ENCODE measurements around the gene PPP2R3A.
"Not testable (repeated sequence)": the region's sequence is repeated elsewhere in the genome, so short reads cannot be mapped to it uniquely, and the experiment has no call there.

PPP2R3A gene, protein sequence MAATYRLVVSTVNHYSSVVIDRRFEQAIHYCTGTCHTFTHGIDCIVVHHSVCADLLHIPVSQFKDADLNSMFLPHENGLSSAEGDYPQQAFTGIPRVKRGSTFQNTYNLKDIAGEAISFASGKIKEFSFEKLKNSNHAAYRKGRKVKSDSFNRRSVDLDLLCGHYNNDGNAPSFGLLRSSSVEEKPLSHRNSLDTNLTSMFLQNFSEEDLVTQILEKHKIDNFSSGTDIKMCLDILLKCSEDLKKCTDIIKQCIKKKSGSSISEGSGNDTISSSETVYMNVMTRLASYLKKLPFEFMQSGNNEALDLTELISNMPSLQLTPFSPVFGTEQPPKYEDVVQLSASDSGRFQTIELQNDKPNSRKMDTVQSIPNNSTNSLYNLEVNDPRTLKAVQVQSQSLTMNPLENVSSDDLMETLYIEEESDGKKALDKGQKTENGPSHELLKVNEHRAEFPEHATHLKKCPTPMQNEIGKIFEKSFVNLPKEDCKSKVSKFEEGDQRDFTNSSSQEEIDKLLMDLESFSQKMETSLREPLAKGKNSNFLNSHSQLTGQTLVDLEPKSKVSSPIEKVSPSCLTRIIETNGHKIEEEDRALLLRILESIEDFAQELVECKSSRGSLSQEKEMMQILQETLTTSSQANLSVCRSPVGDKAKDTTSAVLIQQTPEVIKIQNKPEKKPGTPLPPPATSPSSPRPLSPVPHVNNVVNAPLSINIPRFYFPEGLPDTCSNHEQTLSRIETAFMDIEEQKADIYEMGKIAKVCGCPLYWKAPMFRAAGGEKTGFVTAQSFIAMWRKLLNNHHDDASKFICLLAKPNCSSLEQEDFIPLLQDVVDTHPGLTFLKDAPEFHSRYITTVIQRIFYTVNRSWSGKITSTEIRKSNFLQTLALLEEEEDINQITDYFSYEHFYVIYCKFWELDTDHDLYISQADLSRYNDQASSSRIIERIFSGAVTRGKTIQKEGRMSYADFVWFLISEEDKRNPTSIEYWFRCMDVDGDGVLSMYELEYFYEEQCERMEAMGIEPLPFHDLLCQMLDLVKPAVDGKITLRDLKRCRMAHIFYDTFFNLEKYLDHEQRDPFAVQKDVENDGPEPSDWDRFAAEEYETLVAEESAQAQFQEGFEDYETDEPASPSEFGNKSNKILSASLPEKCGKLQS (N-terminal part only)

GRCh38 chr3:135965506-135966270 is at the start of gene PPP2R3A:
Gene PPP2R3A (plus strand): TSS chr3:135965728. CDS start chr3:136001499, 35,771 bp downstream.
- DNase-seq (ENCODE audit: low spot score): peak; percentile 70

DNA sequence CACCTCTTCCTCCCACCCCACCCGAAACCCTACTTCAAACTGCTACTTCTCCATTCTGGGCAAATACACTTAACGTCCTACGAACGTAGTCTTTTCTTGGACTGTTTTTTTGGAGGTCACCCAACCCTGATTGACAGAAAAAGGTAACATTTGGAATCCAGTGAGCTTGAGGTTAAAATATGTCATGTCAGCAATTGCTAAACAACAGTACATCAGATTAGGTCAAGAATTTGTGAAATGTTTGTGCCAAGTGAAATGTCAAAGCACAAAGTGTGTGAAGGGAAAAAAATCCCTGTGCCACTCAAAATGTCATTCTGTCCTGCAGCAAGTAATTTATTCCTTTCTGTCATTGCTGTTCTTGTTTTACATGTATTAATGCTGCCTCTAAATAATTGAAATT is 49.2 kb upstream of the PPP2R3A start:
- no peak for DNase-seq (ENCODE audit: low spot score)

- no peak for DNase-seq (ENCODE audit: low spot score)
These were observed 48.5 kb upstream of the PPP2R3A start for GRCh38 chr3:135917076-135917475.

DNA sequence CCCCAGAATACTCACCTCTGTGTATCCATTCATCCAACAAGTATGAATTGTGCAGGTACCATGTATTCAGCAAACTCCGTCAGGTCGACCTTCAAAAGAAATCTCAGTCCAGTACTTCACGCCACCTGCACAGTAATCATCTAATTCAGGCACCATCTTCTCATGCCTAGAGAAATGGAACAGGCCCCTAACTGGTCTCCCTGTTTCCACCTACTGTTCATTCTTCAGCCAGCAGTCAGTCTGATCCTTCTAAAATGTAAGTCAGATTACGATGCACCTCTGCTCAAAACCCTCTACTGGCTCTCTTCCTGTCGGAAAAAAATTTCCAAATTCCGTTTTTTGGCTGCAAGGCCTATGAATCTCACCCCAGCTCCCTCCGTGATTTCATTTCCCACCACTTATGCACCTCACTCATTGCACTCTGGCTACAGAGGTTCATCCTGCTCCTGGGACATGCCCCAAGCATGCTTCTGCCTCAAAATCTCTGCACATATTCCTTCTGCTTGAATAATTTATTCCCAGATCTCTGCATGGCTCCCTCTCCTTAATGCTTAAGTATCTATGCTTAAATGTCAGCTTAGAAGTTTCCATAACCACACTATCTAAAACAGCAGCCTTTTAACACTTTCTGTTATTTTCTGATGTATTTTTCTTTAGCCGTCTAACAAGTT is 47.5 kb upstream of the PPP2R3A start:
- no peak for DNase-seq (ENCODE audit: low spot score)

GRCh38 chr3:135918600-135918999 is 46.9 kb upstream of the PPP2R3A start:
- peak; percentile 63 for DNase-seq (ENCODE audit: low spot score)

- DNase-seq (ENCODE audit: low spot score): no peak
These were observed 45.3 kb upstream of the PPP2R3A start for GRCh38 chr3:135920275-135920674.

- no peak for DNase-seq (ENCODE audit: low spot score)
These were observed 42.7 kb upstream of the PPP2R3A start for GRCh38 chr3:135922903-135923250.

DNA sequence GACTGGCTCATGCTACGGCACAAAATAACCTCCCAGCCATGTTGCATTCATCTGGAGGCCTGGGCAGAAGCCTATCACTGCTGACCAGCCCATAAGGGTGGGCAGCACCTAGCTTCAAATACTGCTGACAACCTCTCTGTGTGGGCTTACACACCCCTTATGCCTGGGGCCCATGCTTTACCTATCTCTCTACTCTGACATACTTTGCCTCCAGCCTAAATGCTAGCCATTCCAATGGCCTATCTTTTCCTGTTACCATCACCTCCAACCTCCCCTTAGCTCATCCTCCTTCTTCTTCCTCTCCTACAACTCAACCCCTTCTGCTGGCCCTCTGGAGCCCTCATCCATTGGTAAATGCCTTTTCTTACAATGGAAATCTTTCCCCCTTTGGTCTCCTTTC is 41.0 kb upstream of the PPP2R3A start:
- DNase-seq (ENCODE audit: low spot score): no peak

DNA sequence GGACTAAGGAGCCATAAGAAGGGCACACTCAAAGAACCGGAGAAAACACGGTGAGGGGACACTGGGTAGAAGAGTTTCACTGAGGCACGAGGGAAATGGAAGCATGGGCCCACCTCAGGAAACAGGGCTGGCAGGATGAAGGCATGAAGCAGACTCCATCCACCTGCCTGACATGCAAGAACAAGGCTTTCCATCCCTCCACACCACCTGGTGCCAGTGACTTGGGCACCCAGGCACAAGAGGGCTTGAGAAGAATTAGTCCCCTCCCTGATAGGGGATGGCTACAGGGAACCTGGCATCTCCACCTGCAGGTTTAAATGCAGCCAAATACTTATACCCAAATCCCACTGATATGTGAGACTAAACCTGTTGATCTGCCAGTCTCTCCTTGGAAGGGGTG is 38.9 kb upstream of the PPP2R3A start:
- no peak for DNase-seq (ENCODE audit: low spot score)

- no peak for DNase-seq (ENCODE audit: low spot score)
These were observed 38.4 kb upstream of the PPP2R3A start for GRCh38 chr3:135927155-135927554.

DNA sequence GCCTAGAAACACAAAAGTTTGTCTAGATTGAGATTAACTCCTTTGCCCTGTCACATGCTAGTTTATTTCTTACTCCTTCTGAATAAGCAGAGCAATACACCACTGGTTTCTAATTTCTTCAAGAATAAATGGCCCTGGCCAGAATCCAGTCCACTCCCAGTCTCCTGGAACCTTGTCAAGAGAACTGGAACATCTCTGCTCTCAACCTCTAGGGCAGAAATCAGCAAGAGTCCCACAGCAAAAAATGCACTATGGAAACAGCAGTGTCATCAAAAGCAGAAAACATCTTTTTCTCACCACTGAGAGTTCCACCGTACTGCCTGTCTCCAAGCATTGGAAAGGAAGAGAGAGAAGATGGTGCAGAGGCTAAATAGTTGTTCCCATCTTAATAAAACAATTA is 35.9 kb upstream of the PPP2R3A start:
- DNase-seq (ENCODE audit: low spot score): peak; percentile 40

DNA sequence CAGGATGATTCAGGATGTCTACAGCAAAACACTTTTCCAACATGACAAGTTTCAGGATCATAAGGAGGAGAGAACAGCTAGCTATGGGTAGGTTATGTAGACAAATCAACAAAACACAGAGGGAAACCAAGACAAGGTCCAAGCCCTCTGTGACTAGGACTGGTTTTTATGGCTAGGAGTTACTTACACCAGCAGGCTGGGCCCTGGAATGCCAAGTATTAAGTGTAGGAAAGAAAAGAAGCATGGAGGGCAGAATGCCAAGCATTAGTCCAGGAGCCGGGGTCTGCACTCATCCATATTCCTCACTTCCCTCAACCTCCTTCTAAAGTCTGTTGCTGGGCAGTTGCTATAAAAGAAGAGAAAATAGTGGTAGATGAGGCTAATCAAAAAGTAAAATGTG is 35.3 kb upstream of the PPP2R3A start:
- no peak for DNase-seq (ENCODE audit: low spot score)

DNA sequence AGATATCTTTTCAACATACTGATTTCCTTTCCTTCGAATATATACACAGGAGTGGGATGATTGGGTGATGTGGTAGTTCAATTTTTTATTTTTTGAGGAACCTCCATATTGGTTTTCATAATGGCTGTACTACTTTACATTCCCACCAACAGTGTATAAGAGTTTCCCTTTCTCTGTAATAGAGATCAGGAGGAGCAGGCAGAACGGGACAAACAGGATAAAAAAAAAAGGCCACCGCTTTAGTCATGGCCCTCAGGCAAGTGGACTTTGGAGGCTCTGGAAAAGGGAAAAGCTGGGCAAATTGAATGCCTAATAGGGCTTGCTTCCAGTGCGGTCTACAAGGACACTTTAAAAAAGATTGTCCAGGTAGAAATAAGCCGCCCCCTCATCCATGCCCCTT is 30.4 kb upstream of the PPP2R3A start:
- not testable (repeated sequence) for DNase-seq (ENCODE audit: low spot score)

DNA sequence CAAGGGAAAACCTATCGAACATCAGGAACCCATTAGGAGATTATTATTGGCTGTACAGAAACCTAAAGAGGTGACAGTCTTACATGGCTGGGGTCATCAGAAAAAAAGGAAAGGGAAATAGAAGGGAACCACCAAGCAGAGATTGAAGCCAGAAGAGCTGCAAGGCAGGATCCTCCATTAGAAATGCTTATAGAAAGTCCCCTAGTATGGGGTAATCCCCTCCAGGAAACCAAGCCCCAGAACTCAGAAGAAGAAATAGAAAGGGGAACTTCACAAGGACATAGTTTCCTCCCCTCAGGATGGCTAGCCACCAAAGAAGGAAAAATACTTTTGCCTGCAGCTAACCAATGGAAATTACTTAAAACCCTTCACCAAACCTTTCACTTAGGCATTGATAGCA is 27.8 kb upstream of the PPP2R3A start:
- not testable (repeated sequence) for DNase-seq (ENCODE audit: low spot score)

GRCh38 chr3:135944831-135945230 is 20.7 kb upstream of the PPP2R3A start:
- no peak for DNase-seq (ENCODE audit: low spot score)

GRCh38 chr3:135950941-135951340 is 14.6 kb upstream of the PPP2R3A start:
- DNase-seq (ENCODE audit: low spot score): no peak

DNA sequence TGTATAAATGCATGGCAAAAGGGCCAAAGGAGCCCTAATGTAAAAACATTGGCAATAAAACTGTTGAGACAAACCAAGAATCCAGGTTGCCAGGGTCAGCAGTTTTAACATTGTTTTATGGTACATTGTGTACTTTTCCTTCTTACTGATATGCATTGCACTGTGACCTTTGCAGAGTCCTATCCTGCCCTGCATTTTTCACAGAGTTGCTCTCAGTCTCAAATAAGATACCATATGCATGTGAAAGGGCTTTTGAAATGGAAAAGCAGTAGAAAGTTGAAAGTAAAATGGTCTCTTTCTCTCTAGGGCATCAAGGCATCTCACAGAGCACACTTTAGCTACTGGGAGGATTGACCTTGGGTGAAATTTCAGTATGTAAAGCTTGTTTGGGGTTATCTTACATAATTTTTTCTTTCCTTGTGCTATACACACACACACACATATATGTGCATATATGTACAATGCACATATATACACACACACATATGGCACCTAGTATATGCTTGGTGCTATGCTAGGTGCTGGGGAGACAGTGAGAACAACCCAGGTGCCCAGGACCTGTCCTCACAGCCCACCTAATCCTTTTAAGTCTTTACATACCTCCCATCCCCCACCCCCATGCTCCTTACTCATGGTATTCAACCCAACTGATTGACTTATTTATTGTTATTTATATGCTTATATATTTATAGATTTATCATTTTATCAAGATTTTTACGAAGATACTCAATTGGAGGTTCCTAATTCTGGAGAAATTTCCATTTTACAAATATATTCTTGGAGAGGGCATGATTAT is 1.2 kb upstream of the PPP2R3A start:
- DNase-seq (ENCODE audit: low spot score): no peak

DNA sequence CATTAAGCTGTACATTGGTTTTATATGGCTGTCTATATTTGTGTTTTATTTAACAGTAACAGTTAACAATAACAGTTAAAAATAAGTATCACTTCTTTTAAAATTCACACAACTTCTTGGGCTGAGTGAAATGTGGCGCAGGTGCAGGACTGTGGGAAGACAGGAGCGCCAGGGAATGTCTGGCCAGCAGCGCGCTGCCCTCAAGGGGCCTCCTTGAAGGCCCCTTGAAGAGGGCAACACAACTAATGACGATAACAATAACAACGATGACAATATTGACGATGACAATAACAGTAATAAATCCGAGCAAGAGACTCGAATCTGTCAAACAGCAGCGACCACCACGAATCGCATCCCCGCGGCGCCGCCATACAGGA is 411 bp upstream of the PPP2R3A start:
- peak; percentile 43 for DNase-seq (ENCODE audit: low spot score)

- peak; percentile 34 for DNase-seq (ENCODE audit: low spot score)
These were observed 888 bp downstream of the PPP2R3A start for GRCh38 chr3:135966271-135966961.

GRCh38 chr3:135966962-135967274 is 1.4 kb downstream of the PPP2R3A start:
- DNase-seq (ENCODE audit: low spot score): no peak
